Right renal pelvis (tissue), 4 donors: Measurements from ENCODE around the gene SLC38A1. TPM values are rescaled to one million over a fixed set of nuclear protein-coding genes. Genes with fewer than 3 reads are reported as not detected.
"Not testable (repeated sequence)": the region's sequence is repeated elsewhere in the genome, so short reads cannot be mapped to it uniquely, and the experiment has no call there.

Experiments
- DNase-seq, 4 donors: peaks; one replicate each; pipeline ENCODE4 v3.0.0-alpha.2; 2013; ENCODE audit warnings: low read depth in 4 of 4, low spot score in 3 of 4, missing footprints in 1 of 4
- polyA plus RNA-seq, 4 donors: library from polyadenylated mRNA; unstranded; fragments of 120-200 nt; gene quantifications; one replicate each; pipeline ENCODE4 v1.2.1, GENCODE V29; 2013; ENCODE audit not compliant: insufficient read length in 4 of 4

SLC38A1 gene
- polyA plus RNA-seq = 10 to 100 TPM; 61.3 to 73.2 (median 65.4) TPM

DNA sequence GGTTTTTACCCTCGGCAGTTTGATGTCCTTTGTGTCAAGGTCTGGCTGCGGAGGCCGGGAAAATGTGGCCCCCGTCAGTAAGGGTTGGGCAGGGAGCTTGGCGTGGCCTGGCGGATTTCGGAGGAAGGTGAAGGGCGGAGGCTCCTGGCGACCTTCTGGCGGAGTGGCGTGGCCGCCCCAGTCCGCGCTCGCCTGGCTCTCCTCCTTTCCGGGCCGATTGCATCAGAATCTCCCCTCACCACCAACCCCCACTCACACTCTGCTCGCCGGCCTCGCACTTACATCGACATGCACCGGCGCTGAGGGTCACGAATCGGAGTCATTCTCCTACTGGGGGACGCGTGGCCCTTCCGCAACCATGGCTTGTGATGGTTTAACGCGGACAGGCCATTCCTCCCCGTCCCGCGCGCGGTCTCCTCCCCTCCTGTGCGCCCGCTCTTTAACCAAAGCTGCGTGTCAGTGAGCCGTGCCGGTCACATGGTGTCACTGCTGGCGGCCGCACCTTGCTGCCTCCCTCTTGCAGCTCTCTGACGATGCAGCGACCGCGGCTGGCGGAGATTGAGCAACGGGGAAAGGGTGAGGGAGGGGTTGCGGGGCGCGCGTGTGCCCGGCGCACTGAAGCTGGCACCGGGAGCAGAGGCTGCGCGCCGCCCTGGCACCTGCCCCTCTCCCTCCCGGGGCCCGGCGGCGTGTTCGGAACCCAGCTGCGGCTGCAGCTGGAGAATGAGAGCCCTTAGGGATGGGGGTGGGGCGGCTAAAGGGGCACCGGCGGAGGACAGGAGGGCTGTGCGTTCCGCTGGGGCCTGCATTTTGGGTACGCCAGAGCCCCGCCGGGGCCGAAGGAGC, at the start of gene SLC38A1:
TSS of gene SLC38A1 (minus strand) at position 461 of the 846 bp plus-strand sequence. CDS start 29,243 bp downstream, outside the sequence.
- peak in 2 of 4 donors; percentile 49 to 63 for DNase-seq

- DNase-seq = no peak
Observed at GRCh38 chr12:46318037-46318436, 49.2 kb upstream of the SLC38A1 start.

- no peak for DNase-seq
Observed at GRCh38 chr12:46304070-46304469, 35.2 kb upstream of the SLC38A1 start.

GRCh38 chr12:46303039-46303666, 34.3 kb upstream of the SLC38A1 start:
- DNase-seq = no peak

DNA sequence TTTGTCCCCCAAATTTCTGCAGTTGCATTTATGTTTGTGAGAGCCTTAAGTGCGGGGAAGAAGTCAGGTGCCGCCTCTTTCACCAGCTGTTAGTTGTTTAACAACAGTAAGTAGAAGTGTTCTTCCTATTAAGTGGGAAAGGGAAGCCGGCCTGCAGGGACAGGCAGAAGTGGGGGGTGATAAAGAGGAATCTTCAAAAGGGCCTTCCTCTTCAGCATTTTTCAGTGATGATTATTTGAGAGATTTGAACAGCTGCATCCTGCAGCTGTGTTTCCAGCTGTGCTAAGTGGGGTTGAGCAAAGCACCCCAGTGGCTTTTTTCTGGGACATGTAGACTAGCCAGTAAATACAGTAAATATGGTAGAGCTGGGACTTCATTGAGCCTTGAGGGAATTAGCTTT, 32.1 kb upstream of the SLC38A1 start:
- DNase-seq = no peak

DNA sequence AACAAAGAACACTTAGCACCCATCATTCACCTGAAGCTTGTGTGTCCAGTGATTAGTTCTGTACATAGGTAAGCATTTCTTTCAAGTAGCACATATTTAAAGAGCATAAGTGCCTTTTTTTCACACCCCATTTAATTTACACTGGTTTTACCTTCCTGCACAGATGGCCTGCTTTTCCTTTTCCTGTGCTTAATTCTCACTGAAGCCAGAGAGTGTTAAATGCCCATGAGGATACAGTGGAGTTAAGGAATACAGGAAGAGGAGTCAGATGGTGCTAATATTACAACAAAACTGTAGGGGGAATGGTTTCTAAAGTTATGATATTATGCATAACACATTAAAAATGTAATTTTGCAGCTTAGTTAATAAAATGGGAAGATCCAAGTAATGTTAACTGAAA, 31.0 kb upstream of the SLC38A1 start:
- no peak for DNase-seq

DNA sequence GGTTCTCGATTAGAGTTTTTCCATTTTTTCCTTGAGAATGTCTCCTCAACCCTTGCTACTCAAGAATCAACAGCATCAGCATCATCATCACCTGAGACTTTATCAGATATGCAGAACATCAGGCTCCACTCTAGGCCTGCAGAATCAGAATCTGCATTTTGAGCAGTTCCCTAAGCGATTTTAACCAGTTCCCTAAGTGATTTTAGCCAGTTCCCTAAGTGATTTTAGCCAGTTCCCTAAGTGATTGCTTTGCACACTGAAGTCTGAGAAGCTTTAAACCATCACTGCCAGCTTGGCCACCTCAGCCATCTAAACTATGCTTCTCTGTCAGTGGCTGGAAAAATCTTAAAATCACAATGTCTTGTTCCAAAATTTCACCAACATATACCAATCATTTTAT, 29.4 kb upstream of the SLC38A1 start:
- DNase-seq = no peak

- no peak for DNase-seq
Observed at GRCh38 chr12:46296822-46297221, 28.0 kb upstream of the SLC38A1 start.

GRCh38 chr12:46292754-46293402, 24.0 kb upstream of the SLC38A1 start:
- no peak for DNase-seq

- DNase-seq = not testable (repeated sequence)
Observed at GRCh38 chr12:46291953-46292352, 23.1 kb upstream of the SLC38A1 start.

GRCh38 chr12:46285177-46285576, 16.3 kb upstream of the SLC38A1 start:
- not testable (repeated sequence) for DNase-seq

DNA sequence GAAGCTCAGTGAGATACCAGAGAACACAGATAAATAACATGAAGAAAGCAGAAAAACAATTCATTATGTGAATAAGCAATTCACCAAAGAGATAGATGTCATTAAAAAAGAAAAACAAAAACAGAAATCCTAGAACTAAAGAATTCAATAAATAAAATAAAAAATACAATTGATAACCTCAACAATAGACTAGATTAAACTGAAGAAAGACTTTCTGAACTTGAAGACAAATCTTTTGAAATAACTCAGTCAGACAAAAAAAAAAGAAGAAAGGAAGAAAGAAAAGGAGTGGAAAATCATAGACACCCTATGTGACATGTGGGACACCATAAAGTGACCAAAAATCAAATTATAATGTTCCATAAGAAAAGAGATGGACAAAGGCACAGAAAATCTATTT, 14.0 kb upstream of the SLC38A1 start:
- no peak for DNase-seq

DNA sequence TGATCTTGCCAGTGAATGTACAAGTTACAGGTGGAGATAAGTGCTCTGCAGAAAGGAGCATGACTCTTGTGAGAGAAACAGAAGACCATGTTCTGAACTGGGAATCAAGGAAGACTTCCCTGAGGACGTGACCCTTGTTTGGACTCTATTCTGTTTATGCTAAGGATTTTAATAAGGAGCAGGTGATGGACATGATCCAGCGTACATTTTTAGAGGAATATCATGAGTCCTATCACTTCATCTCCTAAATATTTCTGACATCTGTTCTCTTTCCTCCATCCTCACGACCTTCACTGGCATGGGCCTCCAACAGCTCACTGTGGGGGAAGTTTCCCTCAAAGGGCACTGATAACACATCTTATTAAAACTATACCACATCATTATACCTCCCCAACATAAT, 7.9 kb upstream of the SLC38A1 start:
- no peak for DNase-seq

DNA sequence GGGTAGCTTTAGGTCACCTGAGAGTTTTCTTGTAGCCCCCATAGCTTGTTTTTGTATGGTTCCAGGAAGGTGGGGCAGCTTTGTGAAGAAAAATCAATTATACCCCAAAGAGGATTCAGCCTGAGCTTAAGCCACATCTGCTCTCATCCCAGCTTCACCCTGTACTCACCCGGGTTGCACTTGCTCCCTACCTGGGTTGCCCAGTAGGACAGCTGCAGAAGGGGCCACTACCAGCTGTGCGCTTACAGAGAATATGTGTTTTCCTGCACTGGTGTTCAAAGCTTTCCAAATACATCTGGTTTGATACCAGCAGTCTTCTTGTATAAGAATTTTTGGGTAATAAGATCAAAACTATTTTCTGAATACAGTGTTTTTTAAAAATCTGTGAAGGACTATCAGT, 3.0 kb upstream of the SLC38A1 start:
- DNase-seq = no peak

- DNase-seq = no peak
Observed at GRCh38 chr12:46269429-46270241, 792 bp upstream of the SLC38A1 start.

DNA sequence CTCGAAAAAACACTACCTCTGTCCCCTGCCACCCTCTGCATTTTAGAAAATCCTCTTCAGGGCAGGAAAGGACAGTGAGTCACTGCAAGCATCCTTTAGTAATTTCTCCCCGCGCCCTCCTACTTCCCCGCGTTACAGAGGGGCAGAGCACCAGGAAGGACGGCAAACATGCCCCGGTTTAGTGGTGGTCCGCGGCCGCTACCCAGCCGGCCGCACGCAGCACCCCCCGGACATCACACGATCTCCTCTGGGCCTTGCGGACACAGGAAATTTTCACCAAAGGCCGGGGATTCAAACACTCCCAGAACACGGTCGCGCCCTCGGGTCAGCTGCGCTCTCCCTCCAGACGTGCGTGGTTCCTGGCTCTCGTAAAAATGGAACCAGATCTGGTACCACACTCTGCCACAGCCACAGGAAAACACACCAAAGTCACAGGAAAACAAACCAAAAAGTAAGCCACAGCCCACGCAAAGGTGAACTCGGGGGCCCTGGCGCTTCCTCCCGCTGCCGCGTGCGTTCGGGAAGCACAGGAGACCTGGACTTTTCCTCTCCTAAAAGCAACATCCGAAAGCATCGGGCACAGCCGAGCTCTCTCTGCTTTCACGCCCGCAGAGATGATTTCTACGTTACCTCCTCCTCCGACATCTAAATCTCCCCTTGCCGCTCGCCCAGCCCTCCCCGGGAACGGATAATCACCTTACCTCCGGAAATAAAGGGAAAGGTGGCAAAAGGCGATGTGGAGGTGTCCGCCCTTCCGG, 839 bp downstream of the SLC38A1 start:
- DNase-seq = no peak

GRCh38 chr12:46267575-46267824, 1.3 kb downstream of the SLC38A1 start:
- no peak for DNase-seq

DNA sequence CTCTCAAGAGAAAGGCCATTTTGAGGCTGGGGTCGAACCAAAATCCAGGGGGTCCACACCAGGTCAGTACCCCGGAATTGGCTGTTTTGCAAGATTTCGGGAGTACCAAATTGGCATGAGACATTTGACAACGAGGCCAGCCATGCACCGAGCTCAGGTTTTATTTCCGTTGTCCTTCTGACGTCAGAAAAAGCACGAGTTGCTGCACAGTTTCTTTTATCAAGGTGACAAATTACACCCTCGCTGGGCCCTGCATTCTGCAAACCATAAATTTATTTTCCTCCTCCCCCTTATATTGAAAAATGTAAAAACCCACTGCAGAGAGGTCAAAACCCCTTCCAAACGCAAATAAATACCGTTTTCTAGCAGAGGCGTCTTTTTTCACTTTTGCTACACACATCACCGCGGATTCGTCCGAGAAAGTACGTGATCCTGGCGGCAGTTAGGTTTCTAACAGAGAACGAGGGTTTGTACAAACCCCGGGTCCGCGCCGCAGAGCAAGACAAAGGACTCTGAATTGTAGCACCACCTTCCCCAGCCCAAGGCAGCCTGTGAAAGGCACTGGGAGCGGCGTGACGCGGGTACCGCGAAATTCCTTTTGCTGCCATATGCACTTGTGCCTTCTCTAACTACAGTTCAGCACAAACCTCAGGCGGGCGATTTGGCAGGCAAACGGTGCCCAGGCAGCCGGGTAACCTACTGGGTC, 1.8 kb downstream of the SLC38A1 start:
- peak in 1 of 4 donors; percentile 54 for DNase-seq

- no peak for DNase-seq
Observed at GRCh38 chr12:46266382-46266791, 2.5 kb downstream of the SLC38A1 start.

DNA sequence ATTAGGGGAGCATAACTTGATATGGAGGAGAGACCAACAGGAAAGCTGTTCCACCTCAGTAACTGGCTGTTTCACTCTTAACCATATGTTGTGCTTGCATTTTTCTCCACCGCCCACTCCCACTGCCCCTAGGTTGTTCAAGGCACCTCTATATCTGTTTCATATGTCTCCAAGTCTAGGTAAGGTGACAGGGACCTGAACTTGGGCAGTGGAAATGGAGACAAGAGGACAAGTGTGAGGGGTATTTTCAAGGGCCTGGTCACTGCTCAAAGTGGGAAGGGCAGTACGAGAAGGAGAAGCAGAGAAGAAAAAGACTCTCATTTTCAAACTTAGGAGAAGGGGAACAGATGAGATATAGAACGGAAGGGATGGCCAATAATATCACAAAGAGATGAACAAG, 3.1 kb downstream of the SLC38A1 start:
- DNase-seq = no peak
